ENCODE measurements around the gene OOSP3. TPM values are rescaled to one million over a fixed set of nuclear protein-coding genes. Genes with fewer than 3 reads are reported as not detected.

Gene OOSP3
- not detected in 2 replicates for total RNA-seq

GRCh38 chr11:59878575-59878974 lies at the start of gene OOSP3:
Gene OOSP3, plus strand, starts transcription at chr11:59878782. Its CDS starts 27 bp downstream, at chr11:59878809.

GRCh38 chr11:59845399-59845798 lies 33.2 kb upstream of the OOSP3 start, which contains the start of gene CBLIF:
Gene CBLIF, minus strand, starts transcription at chr11:59845499. Its CDS starts 46 bp downstream, at chr11:59845453.

DNA sequence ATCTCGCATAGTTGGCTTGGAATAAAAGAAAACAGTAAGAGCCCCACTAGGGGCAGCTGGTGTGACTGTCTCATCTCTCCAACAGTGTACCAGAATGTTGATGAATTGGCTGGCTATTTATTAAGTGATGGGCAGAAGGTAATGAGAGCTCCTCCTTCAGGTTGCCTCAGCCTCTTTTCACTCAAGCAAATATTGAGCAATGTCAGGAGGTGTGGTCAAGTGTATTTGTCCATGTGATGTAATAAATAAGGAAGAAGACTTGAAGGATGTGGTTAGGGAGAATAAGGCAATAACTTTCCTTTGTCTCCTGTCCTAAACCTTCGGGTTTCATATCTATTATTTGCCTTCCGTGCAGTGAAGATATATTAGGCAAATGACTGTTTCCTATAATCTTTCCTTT lies 12.2 kb upstream of the OOSP3 start, which contains the start of gene TCN1:
Gene TCN1 (minus strand): TSS at position 91 of the 400 bp plus-strand sequence. CDS start 17 bp downstream, at position 74.

DNA sequence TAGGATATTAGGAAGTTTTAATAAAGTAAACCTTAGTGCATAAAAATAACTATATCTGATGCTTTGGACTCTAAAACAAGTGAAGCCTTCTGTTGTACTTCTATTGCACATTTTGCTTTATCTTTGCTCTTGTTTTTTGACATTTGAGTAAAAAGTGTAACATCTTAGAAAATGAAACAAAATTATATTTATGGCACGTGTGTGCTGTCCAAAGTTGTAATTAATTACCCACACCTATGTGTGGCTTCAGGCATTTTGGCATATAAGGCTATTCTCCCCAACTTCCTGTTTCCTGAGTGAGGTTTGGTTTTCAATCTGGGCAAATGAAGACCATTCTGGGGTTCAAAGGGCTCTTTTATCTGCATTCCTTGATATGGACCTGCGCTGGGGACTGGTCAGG lies 59.5 kb downstream of the OOSP3 start, which contains the start of gene OOSP1:
Gene OOSP1 (plus strand): TSS at position 301 of the 400 bp plus-strand sequence. CDS start 23 bp downstream, at position 324.

Other genes starting within 250 kb of the OOSP3 start
- gene PATL1, start 209.7 kb upstream of the OOSP3 start, total RNA-seq: 6.8 and 17.7 TPM in 2 replicates
- not detected in 2 replicates for gene OR10V1, start 164.9 kb upstream of the OOSP3 start, total RNA-seq
- gene STX3, start 123.4 kb upstream of the OOSP3 start, total RNA-seq: 40.0 and 56.0 TPM in 2 replicates
- gene MRPL16, start 68.0 kb upstream of the OOSP3 start, total RNA-seq: 19.5 and 23.1 TPM in 2 replicates
- not detected in 2 replicates for gene CBLIF, start 33.3 kb upstream of the OOSP3 start, total RNA-seq
- 0.68 and 22.1 TPM in 2 replicates for gene TCN1, start 12.3 kb upstream of the OOSP3 start, total RNA-seq
- not detected in 2 replicates for gene OOSP1, start 59.6 kb downstream of the OOSP3 start, total RNA-seq
- not detected in 2 replicates for gene OOSP4A, start 85.3 kb downstream of the OOSP3 start, total RNA-seq
- gene OOSP4B, start 138.4 kb downstream of the OOSP3 start, total RNA-seq: not detected in 2 replicates
- not detected in 2 replicates for gene OOSP2, start 161.6 kb downstream of the OOSP3 start, total RNA-seq
- gene MS4A3, start 177.9 kb downstream of the OOSP3 start, total RNA-seq: not detected in 2 replicates
- gene MS4A2, start 209.9 kb downstream of the OOSP3 start, total RNA-seq: not detected in 2 replicates

Data from nasal cavity respiratory epithelium epithelial cell of viscerocranial mucosa (primary cell).